GM12892 (cell line): Measurements from ENCODE around the gene ATP11A.

Source experiments
- POLR2A ChIP-seq: IDR thresholded peaks from 2 replicates; pipeline ENCODE4 v1.6.1; 2011; ENCODE audit warnings: low read depth, low read length, control low read depth
- TAF1 ChIP-seq: IDR thresholded peaks from 2 replicates; pipeline ENCODE4 v1.6.1; 2011; ENCODE audit warnings: low read depth, mild to moderate bottlenecking, control low read depth, low read length, borderline replicate concordance

- TF ChIP-seq POLR2A (no peak), TAF1 (no peak)
Measured at GRCh38 chr13:112844411-112844810, 154.6 kb downstream of the ATP11A start.
